GM21367 (cell line): Measurements from ENCODE around the gene SUV39H2.
A peak's percentile ranks its signal among the peaks of the same experiment; 100 is the strongest.
"Not testable (repeated sequence)": the region's sequence is repeated elsewhere in the genome, so short reads cannot be mapped to it uniquely, and the experiment has no call there.

Experiments used
- ATAC-seq: cut with Tn5 transposase; IDR thresholded peaks from one replicate; pipeline ENCODE4 v1.9.1; 2021; ENCODE audit not compliant: unreplicated experiment

The SUV39H2 gene

DNA sequence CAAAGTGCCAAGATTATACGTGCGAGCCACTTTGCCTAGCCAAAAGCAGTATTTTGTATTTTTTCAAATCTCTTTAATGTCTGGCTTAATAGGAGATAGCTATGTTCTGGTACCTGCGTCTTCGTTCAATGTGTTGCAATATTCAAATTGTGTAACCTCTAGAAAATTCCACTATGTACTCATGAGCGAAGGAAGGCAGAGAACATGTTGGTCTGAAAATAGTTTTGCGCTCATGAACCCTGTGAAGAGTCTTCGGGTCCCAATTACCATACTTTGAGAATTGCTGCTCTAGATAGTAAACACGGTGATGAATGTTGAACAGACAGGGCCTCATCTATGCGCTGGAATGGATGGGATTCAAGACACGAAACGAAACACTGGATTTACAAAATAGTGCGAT, 2.7 kb upstream of the SUV39H2 start:
- no peak for ATAC-seq

DNA sequence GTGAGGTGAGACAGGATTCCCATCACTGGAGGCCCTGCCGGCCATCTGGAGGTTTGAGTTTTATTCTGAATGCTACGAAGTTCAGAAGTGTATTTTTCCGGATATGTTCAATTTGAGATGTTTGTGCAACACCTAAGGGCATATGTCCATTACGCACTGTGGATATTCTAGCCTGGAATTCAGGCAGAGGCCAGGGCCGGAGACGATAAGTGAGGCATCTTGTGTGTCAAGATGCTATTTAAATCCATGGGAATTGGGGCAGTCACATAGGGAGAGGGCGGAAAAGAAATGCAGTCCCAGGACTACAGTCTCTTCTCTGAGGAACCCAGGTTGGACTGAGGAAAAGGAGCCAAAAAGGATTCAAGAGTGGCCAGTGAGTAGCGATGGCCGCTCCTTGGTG, 1.9 kb upstream of the SUV39H2 start:
- ATAC-seq, result no peak

DNA sequence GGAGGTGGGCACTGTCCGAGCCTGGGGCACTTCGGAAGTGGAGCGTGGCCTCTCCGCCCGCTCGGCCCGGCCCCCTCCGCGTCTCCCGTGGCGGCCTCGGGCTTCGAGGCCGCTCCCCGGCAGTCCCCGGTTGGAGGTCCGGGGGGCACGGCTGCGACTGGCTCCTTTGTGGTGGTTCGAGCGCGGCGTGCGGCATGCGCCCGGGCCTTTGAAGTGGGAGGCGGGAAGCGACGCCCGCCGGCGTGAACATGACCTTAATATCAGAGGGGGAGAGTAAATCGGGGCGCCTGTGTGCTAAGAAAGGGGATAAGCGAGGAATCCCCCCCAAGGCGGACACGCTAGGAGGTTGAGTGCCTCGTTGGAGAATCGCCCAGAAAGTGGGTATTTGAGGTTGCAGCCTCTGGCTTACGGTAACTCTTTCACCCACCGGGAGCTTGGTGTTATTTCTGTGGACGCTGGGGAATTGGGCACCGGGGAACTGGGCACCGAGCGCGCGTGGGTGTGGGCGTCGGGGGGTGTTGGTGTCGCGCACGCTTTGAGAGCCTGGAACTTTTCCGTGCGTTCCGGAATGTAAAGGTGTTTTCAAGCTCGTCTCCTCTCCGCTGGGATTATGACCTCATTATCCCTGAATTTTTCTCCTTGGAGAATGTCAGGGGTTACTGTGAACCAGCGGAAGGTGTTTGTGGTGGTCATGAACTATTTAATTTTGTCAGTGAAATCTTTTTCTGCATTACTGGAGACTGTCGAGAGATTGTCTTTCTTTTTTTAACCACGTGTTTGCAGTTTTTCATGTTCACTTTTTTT, 660 bp downstream of the SUV39H2 start:
- ATAC-seq, result peak; percentile 17

DNA sequence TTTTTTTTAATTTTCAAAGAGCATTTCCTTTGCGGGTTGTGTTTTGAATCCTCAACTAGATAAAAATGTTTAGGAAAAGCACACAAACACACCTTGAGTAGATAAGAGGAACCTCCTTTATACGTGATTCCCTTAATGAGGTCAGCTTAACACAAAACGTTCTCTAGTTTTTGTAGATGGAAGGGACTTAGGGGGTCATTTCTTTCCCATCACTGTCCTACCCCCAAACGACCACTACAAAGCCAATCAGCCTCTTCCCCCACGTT, 1.2 kb downstream of the SUV39H2 start:
- ATAC-seq, result no peak

DNA sequence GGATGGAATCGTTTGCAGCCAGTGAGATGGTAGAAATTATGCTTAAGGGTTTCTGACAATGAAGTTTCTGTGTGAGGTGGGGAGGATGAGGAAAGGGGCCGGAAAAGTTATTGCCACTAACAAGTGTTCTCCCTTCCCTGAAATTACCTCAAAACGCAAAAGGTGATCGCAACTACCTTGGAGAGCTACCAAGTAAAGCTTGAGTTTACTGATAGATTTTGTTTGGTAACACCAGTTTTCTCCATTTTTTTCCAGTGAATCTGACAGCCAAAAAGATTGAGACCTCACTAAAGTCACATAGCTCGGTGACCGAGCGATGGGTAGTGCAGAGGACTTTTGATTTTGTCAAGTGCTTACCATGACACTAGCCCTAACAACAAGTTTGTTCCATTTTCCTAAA, 1.6 kb downstream of the SUV39H2 start:
- ATAC-seq, result no peak

DNA sequence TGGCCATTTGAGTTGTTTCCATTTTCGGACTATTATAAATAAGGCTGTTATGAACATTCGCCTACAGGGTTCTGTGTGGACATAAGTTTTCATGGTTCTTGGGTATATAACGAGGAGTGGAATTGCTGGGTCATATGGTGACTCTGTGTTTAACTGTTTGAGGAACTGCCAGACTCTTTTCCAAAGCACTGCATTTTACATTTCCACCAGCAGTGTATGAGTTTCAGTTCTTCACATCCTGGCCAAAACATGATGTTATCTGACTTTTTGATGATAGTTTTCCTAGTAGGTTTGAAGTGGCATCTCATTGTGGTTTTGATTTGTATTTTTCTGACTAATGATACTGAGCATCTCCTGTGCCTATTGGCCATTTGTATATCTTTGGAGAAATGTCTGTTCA, 5.4 kb downstream of the SUV39H2 start:
- ATAC-seq, result no peak

DNA sequence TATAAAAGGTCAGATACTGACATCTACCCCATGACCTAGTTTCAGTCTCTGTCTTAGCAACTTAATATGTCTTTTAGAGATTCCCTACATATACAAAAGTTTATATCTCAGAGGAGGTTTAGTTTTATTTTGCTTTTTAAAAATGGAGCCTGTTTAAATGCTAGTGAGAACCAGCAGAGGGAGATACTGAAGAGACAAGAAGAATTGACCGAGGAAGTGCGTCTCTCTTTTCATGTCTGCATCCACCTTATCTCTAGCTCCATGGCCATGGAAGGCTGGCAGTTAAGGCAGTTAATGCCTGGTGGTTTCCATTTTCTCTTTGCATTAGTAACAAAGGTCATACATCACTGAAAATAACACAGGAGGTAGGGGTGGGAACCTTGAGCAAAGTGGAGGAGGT, 10.7 kb downstream of the SUV39H2 start:
- ATAC-seq, result no peak

DNA sequence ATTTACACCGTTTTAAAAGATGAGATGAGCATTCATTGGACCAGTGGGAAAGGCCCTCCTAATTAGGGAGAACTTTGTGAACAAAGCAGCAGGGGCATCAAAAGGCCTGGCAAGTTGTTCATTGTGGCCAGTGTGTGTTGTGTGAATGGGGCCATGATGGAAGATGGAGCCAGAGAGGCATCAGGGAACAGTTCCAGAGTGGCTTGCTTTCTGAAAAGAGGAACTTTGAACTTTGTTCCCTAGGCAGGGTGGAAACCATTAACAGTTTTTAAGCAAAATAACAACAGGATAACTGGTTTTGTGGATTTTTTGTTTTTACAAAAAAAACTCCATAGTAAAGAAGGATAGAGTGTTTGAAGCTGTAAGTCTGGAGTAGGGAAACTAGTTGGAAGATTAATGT, 12.5 kb downstream of the SUV39H2 start:
- ATAC-seq, result no peak

DNA sequence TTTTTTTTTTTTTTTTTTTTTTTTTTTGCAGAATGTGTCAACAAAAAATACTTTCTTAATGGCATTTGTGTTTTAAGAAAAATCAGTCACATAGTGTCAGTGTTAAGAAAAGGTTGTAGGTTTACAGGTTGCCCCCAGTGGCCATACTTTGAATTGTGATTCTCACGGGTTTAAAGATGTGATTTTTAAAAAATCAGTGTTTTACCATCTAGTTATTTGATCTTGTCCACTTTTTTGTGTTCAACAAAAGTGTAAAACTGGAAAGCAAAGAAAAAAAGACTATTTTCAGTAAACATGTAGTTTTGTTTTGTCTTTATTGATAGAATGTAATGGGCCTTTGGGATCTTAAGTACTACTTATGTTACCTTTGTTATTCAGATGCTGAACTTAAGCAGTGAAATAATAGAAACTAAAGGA, 25.7 kb downstream of the SUV39H2 start:
- no peak for ATAC-seq

DNA sequence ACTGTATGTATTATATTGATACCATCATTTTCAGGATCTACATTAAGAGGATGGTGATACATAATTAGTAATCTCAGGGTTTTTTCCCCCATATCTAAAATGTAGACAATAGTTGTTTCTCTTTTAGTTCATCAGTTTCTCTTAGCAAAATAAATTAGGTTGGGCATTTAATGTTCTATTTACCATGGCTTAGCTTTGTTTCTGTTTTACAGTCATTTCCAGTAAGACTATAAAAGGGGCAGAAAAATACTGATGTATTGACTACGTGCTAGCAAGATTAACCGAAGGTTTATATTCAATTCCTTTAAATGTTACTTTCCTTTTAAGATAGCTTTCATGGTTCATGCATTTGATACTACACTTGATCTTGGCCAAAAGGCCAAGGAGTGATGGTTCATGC, 26.2 kb downstream of the SUV39H2 start:
- ATAC-seq, result no peak

DNA sequence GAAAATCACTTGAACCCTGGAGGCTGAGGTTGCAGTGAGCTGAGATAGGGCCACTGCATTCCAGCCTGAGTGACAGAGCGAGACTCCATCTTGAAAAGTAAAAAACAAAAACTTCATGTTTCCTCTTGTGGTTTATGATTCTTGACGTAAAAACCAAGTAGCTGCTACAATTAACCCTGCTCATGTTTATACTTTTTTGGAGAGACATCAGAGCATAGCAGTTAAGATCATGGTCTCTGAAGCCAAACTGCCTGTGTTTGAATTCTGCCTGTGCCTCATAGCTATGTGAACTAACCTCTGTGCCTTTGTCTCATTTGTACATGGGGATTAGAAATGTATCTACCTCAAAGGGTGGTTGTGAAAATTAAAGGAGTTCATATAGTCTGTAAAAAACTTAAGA, 27.2 kb downstream of the SUV39H2 start:
- no peak for ATAC-seq

DNA sequence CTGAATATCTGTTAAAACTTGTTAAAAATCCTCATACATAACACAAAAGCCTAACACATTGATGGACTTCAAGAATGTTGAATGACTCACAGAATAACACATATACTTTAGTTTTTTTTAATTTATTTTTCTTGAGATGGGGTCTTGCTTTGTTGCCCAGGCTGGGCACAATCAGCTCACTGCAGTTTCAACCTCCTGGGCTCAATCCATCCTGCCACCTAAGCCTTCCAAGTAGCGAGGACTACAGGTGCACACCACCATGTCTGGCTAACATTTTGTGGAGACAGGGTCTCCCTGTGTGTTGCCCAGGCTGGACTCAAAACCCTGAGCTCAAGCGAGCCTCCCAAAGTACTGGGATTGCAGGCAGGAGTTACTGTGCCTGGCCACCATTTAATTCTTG, 28.1 kb downstream of the SUV39H2 start:
- ATAC-seq, result no peak

DNA sequence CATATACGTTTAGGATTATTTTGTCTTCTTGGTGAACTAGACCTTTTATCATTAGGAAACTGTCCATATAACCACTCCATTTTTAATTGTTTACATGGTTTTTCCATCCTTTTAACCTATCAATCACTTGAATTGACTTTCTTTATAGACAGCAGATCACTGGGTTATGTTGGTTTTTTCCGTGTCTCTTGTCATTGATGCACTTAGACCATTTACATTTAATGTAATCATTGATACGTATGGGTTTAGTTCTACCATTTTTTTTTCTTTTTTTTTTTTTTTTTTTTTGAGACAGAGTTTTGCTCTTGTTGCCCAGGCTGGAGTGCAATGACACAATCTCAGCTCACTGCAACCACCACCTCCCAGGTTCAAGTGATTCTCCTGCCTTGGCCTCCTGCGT, 28.9 kb downstream of the SUV39H2 start:
- ATAC-seq, result not testable (repeated sequence)

DNA sequence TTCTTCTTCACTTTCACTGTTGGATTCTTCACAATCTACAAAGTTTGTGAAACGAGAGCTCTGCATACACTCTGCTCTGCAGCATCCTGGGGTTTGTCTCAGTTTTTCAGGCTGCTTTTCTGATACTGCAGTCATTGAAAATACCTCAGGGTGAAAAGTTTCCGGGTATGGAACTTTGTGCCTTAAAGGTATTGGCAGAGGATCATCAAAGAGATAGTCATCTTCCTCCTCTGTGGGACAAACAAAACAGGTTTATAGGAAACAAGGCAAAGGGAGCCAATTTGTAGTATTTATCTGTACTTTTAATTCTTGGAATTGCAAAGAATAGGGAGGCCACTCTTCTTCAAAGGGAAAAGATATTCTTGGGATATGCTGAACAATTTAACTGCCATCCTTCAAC, 30.4 kb downstream of the SUV39H2 start:
- no peak for ATAC-seq

DNA sequence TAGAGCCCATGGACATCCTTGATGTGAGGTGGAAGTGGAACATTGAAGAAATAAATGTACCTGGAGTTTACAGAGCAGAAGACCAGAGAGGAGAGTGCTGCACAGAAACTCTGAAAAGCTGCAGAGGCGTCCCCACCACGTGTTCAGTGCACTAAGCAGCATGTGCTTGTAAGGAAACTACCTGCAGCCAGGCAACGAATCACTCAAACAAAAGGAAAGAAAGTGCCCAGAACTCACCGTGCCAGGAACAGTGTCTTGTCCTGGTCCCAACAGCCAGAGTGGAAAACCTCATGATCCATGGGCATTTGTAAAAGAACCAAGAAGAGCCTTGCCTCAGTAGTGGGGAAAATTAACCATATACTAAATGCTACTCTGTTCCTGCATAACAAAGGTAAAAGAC, 32.3 kb downstream of the SUV39H2 start:
- no peak for ATAC-seq

DNA sequence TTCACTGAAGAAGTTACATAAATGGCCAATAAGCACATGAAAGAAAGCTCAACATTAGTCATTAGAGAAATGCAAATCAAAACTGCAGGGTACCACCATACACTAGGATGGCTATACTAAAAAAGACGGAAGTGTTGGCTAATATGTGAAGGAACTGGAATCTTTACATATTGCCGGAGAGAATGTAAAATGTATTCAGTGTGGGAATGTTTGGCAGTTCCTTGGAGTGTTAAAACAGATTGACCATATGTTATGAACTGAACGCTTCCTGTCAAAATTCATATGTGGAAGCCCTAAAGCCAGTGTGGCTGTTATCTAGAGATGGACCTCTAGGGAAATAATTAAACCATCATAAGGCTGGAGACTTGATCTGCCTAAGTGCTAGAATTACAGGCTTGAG, 33.1 kb downstream of the SUV39H2 start:
- no peak for ATAC-seq

DNA sequence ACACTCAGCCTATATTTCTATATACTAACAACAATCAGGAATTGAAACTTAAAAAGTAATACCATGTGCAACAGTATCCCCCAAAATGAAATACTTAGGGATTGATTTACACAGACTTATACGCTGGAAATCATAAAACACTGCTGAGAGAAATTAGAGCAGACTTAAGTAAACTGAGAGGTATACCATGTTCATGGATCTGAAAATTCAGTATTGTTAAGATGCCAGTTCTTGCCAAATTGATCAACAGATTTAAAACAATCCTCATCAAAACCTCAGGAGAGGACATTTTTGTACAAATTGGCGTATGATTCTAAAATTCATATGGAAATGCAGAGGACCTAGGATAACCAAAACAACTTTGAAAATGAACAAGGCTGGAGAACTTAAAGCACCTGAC, 37.9 kb downstream of the SUV39H2 start:
- no peak for ATAC-seq

DNA sequence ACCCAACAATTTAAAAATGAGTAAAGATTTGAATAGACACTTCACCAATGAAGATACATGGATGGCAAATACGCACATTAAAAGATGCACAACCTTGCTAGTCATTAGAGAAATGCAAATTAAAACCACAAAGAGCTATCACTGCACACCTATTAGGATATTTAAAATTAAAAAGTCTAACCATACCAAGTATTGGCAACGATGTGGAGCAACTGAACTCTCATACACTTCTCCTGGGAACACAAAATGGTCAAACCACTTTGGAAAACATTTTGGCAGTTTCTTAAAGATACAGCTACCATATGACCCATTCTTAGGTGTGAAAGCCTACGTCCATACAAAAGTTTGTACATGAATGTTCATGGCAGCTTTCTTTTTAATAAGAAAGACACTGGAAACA, 39.2 kb downstream of the SUV39H2 start:
- ATAC-seq, result no peak

DNA sequence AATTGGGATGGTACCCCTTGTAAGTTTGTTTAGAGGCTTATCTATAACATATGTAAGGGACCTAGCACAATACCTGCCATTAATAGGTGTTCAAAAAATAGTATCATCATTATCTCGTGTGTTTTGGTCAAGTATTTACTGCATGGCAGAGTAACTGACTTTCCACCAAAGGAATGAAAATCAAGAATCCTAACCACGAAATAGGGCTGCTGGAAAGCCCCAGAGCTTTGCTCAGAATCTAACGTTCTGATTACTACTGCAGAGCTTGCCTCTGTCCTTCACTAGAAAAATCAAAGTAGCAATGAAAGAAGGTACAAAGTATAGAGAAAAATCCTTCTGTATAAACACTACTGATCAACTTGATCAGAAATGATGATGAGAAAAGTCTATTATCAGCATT, 40.3 kb downstream of the SUV39H2 start:
- ATAC-seq, result no peak

DNA sequence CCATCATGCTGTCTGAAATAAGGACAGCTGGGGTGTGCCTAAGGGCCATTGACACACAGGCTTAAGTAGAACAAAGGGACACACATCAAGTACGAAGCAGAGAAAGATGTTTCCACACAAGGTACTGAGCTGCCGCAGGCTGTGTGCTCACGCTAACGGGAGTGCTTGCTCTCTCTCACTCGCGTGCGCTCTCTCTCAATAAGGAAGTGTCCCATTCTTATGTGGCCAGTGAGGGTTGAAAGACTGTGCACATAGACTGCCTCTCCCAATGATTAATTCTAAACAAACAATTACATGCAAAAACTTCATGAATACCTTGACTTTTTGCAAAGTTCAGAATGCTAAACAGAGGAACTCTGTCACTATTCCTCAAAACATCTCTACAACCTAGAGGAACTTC, 45.3 kb downstream of the SUV39H2 start:
- no peak for ATAC-seq

DNA sequence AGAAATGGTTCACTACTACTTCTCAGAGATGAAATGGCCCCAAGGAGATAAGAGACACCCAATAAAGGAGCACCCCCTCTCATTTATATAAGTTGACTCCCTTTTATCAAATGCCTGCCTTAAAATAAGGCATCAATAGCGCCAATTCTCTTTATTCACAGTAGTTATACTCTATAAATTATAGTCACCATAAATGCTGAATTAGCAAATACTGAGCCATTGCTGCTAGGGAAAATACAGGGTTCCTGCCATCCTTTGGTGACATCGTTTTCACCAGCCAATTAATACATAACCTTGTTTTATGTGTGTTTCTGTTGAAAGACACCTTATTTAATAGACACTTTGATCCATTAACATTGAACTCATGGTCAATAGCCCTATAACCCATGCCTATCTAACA, 46.6 kb downstream of the SUV39H2 start:
- no peak for ATAC-seq

DNA sequence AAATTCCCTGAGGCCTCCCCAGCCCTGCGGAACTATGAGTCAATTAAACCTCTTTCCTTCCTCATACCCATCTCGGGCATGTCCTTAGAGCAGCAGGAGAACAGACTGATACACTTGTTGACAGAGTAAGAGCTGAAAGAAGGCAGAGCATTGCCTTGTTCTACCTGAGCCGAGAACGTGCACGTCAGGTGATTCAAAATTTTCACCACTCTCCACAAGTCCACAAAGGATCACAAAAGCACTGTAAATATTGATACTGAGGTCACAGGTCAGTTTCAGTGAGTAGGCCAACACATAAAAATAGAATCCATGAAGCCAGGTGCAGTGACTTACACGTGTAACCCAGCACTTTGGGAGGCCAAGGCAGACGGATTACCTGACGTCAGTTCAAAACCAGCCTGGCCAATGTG, 47.4 kb downstream of the SUV39H2 start:
- ATAC-seq, result no peak

DNA sequence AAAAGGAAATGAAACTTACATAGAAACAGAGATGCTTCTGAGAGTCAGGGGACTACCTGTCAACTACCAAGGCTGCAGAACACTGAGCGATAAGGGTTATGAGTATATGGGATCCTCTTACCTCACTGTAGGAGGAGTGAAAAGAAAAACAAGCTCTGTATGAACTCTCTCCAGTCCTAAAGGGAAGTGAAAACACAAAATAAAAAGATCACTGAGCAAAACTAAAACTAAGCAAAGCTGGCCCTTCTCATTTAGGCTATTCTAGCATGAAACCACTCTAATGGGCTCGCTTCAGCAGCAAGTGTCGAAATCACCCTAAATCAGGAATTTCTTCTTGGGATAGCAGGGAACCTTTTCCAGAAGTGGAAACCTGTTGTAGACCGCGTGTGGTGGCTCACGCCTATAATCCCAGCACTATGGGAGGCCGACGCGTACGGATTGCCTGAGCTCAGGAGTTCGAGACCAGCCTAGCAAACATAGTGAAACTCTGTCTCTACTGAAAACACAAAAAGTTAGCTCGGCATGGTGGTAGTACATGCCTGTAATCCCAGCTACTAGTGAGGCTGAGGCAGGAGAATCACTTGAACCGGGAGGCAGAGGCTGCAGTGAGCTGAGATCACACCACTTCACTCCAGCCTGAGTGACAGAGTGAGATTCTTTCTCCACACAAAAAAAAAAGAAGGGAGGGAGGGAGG, 48.2 kb downstream of the SUV39H2 start:
- ATAC-seq, result peak; percentile 95
